Pons (tissue), 1 donor: ENCODE data around the gene CDCA7L.

Source experiments
- DNase-seq: peaks from one replicate; pipeline ENCODE4 v3.0.0-alpha.2; 2016; ENCODE audit warnings: low spot score

CDCA7L gene

GRCh38 chr7:21945454-21946221 lies at the start of gene CDCA7L:
Gene CDCA7L (minus strand): TSS chr7:21945899. CDS start chr7:21945804, 95 bp downstream.
- peak; percentile 32 for DNase-seq

- no peak for DNase-seq
Measured at GRCh38 chr7:21986096-21986495, 40.4 kb upstream of the CDCA7L start.

GRCh38 chr7:21984042-21984441 lies 38.3 kb upstream of the CDCA7L start:
- DNase-seq = no peak

GRCh38 chr7:21983056-21983455 lies 37.4 kb upstream of the CDCA7L start:
- DNase-seq = no peak

GRCh38 chr7:21981524-21981923 lies 35.8 kb upstream of the CDCA7L start:
- DNase-seq = no peak

- no peak for DNase-seq
Measured at GRCh38 chr7:21980926-21981500, 35.3 kb upstream of the CDCA7L start.

- no peak for DNase-seq
Measured at GRCh38 chr7:21972397-21972784, 26.7 kb upstream of the CDCA7L start.

- DNase-seq = no peak
Measured at GRCh38 chr7:21971780-21972396, 26.2 kb upstream of the CDCA7L start.

GRCh38 chr7:21969822-21970221 lies 24.1 kb upstream of the CDCA7L start:
- no peak for DNase-seq

GRCh38 chr7:21967598-21968003 lies 21.9 kb upstream of the CDCA7L start:
- no peak for DNase-seq

GRCh38 chr7:21966271-21966670 lies 20.6 kb upstream of the CDCA7L start:
- DNase-seq = no peak

- DNase-seq = no peak
Measured at GRCh38 chr7:21965291-21965690, 19.6 kb upstream of the CDCA7L start.

- DNase-seq = no peak
Measured at GRCh38 chr7:21962677-21963076, 17.0 kb upstream of the CDCA7L start.

- no peak for DNase-seq
Measured at GRCh38 chr7:21960922-21961321, 15.2 kb upstream of the CDCA7L start.

- DNase-seq = no peak
Measured at GRCh38 chr7:21959387-21959776, 13.7 kb upstream of the CDCA7L start.

GRCh38 chr7:21953781-21954180 lies 8.1 kb upstream of the CDCA7L start:
- no peak for DNase-seq

GRCh38 chr7:21948887-21949540 lies 3.3 kb upstream of the CDCA7L start:
- no peak for DNase-seq

GRCh38 chr7:21948364-21948763 lies 2.7 kb upstream of the CDCA7L start:
- DNase-seq = no peak

- no peak for DNase-seq
Measured at GRCh38 chr7:21947946-21948345, 2.2 kb upstream of the CDCA7L start.

GRCh38 chr7:21947056-21947455 lies 1.4 kb upstream of the CDCA7L start:
- no peak for DNase-seq

- peak; percentile 20 for DNase-seq
Measured at GRCh38 chr7:21946222-21946709, 567 bp upstream of the CDCA7L start.

GRCh38 chr7:21944616-21945453 lies 864 bp downstream of the CDCA7L start:
- peak; percentile 20 for DNase-seq
